Measurements from ENCODE around the gene NECTIN1. TPM values are rescaled to one million over a fixed set of nuclear protein-coding genes. Genes with fewer than 3 reads are reported as not detected.

The NECTIN1 gene
- total RNA-seq, 1 donor = 5.8 TPM

DNA sequence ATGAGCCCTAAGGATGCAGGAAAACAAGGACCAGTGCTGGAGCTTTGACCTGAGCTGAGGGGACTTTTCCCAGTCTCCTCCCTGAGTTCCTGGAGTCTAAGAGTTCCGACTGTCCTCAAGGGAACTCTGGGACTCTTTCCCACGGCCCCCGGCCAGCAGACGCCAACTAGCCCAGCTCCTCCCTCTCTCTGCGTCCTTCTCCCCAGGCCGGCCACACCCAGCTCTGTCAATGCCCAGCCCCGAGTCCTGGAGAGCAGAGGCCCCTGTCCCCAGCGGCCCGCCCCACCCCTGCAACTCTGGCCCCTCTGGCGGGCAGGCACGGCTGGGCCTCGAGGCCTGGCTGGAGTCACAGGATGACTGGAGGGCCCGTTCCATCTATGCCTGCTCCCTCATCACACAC is 29.8 kb downstream of the NECTIN1 start:
- Histone ChIP-seq H3K4me3 (ENCODE audit: insufficient read depth, low read length) (no peak overlapping the region), H3K36me3 (ENCODE audit: insufficient read depth, low read length) (no peaks in the 10 kb centered on the region), H3K27me3 (ENCODE audit: insufficient read depth, low read length) (no peaks in the 10 kb centered on the region), H3K4me1 (ENCODE audit: insufficient read depth, low read length) (peaks cover 6% of the 10 kb centered on the region), H4K20me1 (ENCODE audit: insufficient read depth, low read length) (no peaks in the 10 kb centered on the region), H3K4me2 (ENCODE audit: insufficient read depth, low read length) (no peak overlapping the region), H3K9me3 (ENCODE audit: low read depth, low read length) (no peaks in the 10 kb centered on the region), H3K27ac (ENCODE audit: low read depth, low read length) (no peak overlapping the region), H3K79me2 (ENCODE audit: insufficient read depth, low read length) (no peaks in the 10 kb centered on the region), H2AFZ (ENCODE audit: low read length) (no peak overlapping the region)
- DNase-seq (ENCODE audit: insufficient read length, low spot score, missing footprints) = no peak
- TF ChIP-seq, protein P1, sequence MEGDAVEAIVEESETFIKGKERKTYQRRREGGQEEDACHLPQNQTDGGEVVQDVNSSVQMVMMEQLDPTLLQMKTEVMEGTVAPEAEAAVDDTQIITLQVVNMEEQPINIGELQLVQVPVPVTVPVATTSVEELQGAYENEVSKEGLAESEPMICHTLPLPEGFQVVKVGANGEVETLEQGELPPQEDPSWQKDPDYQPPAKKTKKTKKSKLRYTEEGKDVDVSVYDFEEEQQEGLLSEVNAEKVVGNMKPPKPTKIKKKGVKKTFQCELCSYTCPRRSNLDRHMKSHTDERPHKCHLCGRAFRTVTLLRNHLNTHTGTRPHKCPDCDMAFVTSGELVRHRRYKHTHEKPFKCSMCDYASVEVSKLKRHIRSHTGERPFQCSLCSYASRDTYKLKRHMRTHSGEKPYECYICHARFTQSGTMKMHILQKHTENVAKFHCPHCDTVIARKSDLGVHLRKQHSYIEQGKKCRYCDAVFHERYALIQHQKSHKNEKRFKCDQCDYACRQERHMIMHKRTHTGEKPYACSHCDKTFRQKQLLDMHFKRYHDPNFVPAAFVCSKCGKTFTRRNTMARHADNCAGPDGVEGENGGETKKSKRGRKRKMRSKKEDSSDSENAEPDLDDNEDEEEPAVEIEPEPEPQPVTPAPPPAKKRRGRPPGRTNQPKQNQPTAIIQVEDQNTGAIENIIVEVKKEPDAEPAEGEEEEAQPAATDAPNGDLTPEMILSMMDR (IDR thresholded peaks at IDR 0.05; ENCODE audit: extremely low read depth, low read depth, low read length) = no peak

DNA sequence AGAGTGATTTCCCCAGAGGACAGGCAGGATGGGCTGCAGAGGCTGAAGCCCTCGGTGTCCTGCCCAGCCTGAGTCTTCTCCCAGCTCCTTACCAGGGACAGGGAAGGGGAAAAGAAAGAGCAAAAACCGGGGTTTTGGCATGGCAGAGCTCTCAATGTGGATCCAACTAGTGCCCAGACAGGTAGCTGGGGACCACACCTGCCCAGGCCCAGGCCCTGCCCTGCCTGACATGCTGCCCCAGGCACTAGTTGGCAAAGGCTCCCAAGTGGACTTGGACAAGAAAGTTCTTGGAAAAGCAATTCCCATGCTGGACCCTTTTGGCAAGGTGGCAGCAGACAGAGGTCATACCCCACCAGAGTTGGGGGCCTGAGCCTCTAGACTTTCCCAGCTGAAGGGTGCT is 31.1 kb downstream of the NECTIN1 start:
- H3K79me2 ChIP-seq (ENCODE audit: insufficient read depth, low read length) = no peaks in the 10 kb centered on the region
- no peaks in the 10 kb centered on the region for H4K20me1 ChIP-seq (ENCODE audit: insufficient read depth, low read length)
- H2AFZ ChIP-seq (ENCODE audit: low read length) = no peak overlapping the region
- H3K4me3 ChIP-seq (ENCODE audit: insufficient read depth, low read length) = no peak overlapping the region
- no peaks in the 10 kb centered on the region for H3K36me3 ChIP-seq (ENCODE audit: insufficient read depth, low read length)
- peaks cover 6% of the 10 kb centered on the region for H3K4me1 ChIP-seq (ENCODE audit: insufficient read depth, low read length)
- no peak overlapping the region for H3K27ac ChIP-seq (ENCODE audit: low read depth, low read length)
- H3K4me2 ChIP-seq (ENCODE audit: insufficient read depth, low read length) = no peak overlapping the region
- TF ChIP-seq, protein P1 (IDR thresholded peaks at IDR 0.05; ENCODE audit: extremely low read depth, low read depth, low read length) = no peak
- no peaks in the 10 kb centered on the region for H3K27me3 ChIP-seq (ENCODE audit: insufficient read depth, low read length)
- DNase-seq (ENCODE audit: insufficient read length, low spot score, missing footprints) = no peak
- H3K9me3 ChIP-seq (ENCODE audit: low read depth, low read length) = no peaks in the 10 kb centered on the region

DNA sequence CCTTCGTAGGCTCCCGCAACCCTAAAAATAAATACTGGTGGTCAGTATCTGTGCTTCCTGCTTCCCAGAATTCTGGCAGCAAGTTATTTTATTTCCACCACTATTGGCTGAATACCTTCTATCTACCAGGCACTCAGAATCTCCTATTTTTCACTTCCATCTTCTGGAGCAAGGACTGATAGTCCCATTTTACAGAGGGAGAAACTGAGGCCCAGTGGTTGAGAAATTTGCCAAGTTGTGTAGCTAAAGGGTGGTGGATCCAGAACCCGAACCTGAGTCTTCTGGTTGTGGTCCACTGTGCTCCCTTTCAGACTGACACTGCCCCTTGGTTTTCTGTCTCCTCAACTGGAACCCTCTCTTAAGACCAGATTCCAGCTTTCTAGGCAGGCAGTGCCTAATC is 31.6 kb downstream of the NECTIN1 start:
- Histone ChIP-seq H3K79me2 (ENCODE audit: insufficient read depth, low read length) (no peaks in the 10 kb centered on the region), H4K20me1 (ENCODE audit: insufficient read depth, low read length) (no peaks in the 10 kb centered on the region), H3K27ac (ENCODE audit: low read depth, low read length) (no peak overlapping the region), H3K4me3 (ENCODE audit: insufficient read depth, low read length) (no peak overlapping the region), H3K4me1 (ENCODE audit: insufficient read depth, low read length) (peaks cover 6% of the 10 kb centered on the region), H3K4me2 (ENCODE audit: insufficient read depth, low read length) (no peak overlapping the region), H3K36me3 (ENCODE audit: insufficient read depth, low read length) (no peaks in the 10 kb centered on the region), H3K27me3 (ENCODE audit: insufficient read depth, low read length) (no peaks in the 10 kb centered on the region), H2AFZ (ENCODE audit: low read length) (no peak overlapping the region), H3K9me3 (ENCODE audit: low read depth, low read length) (no peaks in the 10 kb centered on the region)
- DNase-seq (ENCODE audit: insufficient read length, low spot score, missing footprints) = no peak
- TF ChIP-seq, protein P1 (IDR thresholded peaks at IDR 0.05; ENCODE audit: extremely low read depth, low read depth, low read length) = no peak

DNA sequence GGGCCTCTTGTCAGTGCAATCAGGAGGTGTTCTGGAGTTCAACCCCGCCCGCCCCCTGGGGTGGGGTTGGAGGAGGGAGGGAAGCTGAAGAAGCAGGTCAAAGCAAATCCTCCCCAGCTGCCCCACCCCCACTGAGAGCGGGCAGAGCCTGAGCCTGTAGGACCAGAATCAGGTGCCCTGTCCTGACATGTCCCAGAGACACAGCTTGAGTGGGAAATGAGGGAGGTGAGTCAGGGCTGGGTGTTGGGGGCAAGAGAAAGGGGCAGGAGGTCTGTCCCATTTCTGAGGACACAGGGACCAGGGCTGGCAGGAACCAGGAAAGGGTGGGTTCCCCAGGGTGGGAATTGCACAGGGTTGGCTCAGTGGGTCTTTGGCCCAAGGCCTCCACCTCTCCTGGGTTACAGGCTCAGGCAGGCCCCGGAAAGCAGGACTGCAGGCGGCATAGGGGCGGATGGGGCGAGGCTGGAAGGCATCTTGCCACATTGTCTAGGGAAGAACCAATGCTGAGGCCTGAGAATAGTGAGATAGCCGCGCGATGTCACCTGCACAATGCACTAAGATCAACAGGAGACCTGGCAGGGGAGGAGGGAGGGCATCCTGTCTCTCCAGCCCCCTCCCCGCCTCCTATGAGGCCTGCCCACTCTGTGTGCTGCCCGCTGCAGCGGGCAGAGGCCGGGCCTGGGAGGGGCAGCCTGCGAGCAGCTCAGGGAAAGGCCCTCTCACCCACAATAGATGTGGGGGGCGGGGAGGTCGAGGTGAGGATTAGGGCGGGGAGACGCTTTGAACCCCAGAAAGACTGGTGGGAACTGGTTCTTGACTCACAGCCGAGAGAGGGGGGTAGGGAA is 32.4 kb downstream of the NECTIN1 start:
- no peak for DNase-seq (ENCODE audit: insufficient read length, low spot score, missing footprints)
- Histone ChIP-seq H3K4me3 (ENCODE audit: insufficient read depth, low read length) (no peak overlapping the region), H3K79me2 (ENCODE audit: insufficient read depth, low read length) (no peaks in the 10 kb centered on the region), H3K4me1 (ENCODE audit: insufficient read depth, low read length) (peaks cover 6% of the 10 kb centered on the region), H2AFZ (ENCODE audit: low read length) (no peak overlapping the region), H3K9me3 (ENCODE audit: low read depth, low read length) (no peaks in the 10 kb centered on the region), H3K36me3 (ENCODE audit: insufficient read depth, low read length) (no peaks in the 10 kb centered on the region), H4K20me1 (ENCODE audit: insufficient read depth, low read length) (no peaks in the 10 kb centered on the region), H3K4me2 (ENCODE audit: insufficient read depth, low read length) (no peak overlapping the region), H3K27me3 (ENCODE audit: insufficient read depth, low read length) (no peaks in the 10 kb centered on the region), H3K27ac (ENCODE audit: low read depth, low read length) (no peak overlapping the region)
- TF ChIP-seq, protein P1 (IDR thresholded peaks at IDR 0.05; ENCODE audit: extremely low read depth, low read depth, low read length) = no peak
